GM19239 (cell line): ENCODE results near the gene ADCY10.

Source experiments
- DNase-seq: peaks from one replicate; pipeline ENCODE4 v3.0.0; 2011; ENCODE audit warnings: low spot score; ENCODE audit not compliant: insufficient read length
- FAIRE-seq: peaks from 2 replicates; lab custom pipeline; 2011; peaks lifted over from hg19 to GRCh38; lab: Jason Lieb, UNC

ADCY10 gene

DNA sequence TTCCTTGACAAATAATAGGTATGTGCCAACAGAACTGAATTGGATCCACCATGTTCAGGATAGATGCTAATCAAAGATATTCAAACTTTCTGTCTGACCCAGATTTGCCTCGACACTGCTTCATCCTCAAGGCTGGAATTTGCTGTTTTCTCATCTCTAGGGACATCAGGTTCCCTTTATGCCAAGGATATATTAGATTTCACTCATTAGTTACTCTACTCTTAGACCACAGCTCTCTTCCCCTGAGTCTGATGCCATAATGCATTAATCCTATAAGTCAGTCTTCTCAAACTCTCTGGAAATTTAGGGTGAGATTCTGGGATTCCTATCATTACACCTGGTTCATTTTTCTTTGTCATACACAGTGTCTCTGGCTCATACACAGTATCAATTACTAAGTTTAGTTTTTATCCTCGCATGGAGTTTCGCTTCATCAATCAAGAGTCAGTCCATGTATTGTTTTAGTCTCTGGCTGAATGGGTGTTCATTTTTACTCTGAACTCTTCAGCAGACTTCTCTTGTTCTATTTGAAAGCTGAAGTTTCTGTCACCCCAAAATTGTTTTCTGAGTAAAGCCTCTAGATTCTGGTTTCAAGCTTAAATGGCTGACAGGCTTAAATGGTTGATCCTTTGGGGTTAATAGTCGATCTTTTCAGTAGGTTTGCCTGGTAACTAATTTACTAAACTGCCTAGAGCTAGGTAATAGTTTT is 13.3 kb upstream of the ADCY10 start:
- DNase-seq = peak; percentile 22
- FAIRE-seq = peak; percentile 84

DNA sequence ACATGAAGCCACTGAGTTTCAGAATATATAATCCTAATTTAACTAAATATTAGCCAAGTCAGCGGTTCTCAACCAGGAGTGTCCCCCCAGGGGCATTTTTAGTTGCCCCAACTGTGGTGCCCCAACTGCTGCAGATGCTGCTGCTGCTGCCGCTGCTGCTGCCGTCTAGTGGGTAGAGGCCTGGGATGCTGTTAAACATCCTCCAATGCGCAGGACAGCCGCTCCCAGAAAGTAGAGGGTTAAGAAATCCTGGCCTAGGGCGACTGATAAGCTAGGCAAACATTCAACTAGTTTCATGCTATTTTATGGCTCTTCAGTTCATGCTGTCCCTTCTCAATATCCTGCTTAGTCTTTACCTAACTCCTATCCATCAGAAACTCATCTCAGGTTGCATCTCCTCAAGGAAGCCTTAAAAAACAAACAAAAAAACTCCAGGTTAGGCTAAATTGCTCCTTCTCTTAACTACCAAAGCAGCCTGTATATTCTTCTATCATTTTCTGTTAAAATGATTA is 12.6 kb upstream of the ADCY10 start:
- DNase-seq (no peak), FAIRE-seq (no peak)

DNA sequence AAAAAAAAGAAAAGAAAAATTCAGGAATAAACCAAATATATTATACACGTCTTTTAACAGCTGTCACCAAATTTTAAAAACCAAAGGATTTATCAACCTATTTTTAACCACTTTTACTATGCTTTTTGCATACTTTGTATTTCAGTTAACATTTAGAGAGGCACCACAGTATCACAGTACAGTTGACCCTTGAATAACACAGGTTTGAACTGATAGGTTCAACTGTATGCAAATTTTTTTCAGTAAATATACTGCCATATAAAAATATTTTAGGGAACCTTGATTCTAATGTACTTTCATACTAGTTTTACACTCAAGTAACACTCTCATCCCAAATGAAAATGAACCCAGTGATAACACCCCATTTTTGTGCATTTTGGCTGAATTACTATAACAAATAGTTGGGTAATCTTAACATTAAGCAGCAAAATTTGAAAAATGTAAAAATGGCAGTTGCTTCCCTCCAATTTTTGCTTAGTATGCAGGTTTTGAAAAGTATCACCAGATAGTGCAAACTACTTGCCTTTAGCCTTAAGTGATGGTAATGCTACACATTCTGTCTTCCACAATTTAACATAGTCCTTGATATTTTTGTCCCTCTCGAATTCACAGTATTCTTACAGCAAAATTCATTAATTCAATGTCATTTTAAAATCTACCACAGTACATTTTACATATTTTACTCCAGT is 10.8 kb upstream of the ADCY10 start:
- no peak for FAIRE-seq
- DNase-seq = no peak

DNA sequence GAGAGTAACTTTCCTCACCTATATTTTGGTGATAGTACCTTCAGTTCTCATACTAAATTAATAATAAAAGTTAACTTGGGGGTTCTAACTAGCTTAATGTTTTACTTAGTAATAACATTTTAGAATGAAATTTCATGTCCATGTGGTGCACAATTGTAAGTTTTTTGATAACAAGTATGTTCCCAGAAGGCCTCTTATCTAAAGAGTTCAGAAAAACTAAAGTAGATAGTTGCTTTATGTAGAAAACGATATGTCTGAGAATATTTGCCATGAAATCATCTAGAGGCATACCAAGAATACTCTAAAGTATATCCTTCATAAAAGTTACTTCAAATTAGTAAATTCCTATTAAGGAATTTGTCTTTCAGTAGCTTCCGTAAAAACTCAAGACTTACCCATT is 10.2 kb upstream of the ADCY10 start:
- no peak for FAIRE-seq

DNA sequence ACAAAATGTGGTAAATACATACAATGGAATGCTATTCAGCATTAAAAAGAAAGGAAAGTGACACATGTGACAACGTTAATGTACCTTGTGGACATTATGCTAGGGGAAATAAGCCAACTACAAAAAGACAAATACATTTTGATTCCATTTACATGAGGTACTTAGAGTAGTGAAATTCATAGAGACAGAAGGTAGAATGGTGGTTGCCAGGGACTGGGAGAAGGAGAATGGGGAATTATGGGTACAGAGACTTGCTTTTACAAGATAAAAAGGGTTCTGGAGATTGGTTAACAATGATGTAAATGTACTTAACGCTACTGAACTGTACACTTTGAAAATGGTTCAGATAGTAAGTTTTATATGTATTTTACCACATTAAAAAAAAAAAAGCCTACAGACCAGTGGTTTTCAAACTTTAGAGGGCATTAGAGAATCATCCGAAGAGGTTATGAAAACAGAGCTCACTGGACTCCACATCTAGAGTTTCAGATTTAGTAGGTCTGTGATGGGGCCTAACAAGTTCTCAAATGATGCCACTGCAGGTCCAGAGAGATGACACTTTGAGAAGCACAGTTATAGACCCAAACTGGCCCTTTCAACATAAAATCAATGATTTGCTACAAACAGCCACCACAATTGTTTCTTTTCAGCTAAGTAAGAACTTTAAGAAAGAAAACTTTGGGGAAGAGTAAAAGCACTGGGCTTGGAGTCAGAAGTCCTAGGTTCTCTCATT is 9.6 kb upstream of the ADCY10 start:
- no peak for DNase-seq
- peak; percentile 85 for FAIRE-seq

More for the DNA sequence above, 10.2 kb upstream of the ADCY10 start:
- no peak for DNase-seq

DNA sequence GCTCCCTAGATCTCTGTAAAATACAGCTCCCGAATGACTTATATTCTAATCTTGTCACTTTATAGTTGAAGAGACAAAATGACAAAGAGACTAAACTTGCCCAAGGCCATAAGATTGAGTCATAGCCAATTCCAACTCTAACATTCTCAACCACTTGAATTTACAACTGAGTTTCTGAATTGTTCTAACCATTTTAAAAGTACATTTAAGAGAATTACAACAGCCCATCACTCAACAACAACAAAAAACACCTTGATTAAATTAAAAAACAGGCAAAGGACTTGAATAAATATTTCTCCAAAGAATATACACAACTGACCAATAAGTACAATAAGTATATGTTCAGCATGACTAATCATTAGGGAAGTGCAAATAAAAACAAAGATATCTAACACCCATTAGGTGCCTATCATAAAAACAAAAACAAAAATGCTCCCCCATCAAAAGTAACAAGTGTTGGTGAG is 8.7 kb upstream of the ADCY10 start:
- peak; percentile 54 for FAIRE-seq
- no peak for DNase-seq

DNA sequence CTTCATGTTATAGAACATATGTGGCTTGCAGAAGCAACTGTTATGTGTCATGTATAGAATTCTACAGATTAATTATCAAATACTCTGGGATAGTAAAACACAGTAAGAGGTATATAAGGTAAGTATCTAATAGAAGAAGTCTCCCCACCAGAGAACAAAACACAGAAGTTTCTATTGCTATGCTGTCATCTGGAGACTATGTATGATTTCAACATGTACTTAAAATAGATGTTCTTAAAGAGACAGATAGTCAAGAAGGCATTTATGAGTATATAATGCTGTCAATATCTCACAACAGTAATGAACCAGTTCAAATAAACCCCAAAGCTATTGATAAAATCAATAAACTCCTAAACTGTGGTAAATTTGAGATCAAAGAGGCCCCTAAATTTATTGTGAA is 8.1 kb upstream of the ADCY10 start:
- FAIRE-seq (no peak), DNase-seq (no peak)

DNA sequence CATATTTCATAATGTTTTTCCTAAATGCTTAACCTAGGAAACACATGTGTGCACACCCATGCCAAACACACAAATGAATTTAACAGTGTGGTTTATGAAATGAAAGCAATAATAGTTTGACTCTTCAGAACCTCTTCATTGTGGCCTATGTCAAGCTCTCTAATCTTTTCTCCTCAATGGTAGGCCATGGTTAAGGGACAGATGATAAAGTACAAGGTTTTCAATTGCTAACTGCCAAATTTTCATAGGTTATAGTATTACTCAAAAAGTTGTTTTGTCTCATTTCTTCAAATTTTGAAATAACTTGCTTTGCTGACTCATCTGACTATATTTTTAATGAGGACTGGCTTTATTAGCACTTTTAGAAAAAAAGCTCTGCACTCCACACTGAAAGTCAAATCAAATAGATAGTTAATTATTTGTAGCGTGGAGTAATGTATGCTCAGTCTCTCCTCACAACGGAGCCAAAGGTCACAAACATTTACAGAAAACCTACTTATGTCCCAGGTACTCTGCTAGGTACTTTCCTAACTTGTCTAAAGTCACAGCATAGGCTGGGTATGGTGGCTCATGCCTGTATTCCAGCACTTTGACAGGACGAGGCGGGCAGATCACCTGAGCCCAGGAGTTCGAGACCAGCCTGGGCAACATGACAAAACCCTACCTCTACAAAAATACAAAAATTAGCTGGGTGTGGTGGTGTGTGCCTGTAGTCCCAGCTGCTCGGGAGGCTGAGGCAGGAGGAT is 3.0 kb upstream of the ADCY10 start:
- no peak for FAIRE-seq
- DNase-seq = no peak

DNA sequence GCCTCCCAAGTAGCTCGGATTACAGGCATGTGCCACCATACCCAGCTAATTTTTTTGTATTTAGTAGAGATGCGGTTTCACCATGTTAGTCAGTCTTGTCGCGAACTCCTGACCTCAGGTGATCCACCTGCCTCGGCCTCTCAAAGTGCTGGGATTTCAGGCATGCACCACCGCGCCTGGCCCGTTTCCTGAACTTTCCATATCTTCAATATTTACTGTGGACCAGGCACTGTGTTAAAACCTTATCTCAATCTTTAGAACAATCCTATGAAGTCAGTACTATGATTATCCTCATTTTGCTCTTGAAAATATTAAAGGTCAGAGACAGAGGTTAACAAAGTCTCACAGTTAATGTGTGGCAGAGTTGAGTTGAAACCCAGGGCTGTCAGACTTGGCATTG is 1.6 kb upstream of the ADCY10 start:
- DNase-seq = no peak
- FAIRE-seq = no peak

DNA sequence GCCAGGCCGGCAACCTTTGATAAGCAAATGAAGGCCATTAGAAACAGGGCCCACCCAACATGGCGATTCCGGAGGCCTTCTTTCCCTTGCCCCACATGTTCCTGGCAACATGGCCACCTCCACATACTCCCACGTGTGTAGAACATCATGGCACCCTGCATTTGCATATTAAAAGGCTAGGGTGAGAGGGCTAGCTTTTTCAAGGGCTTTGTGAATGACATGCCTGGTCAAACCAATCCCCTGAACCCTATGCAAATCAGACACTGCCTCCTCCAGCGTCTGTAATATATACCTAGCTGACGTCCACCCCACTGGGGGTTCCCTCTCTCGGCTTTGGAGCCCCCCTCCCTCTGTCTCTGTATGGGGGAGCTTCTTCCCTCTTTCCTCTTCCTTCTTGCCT is 1.6 kb downstream of the ADCY10 start:
- DNase-seq (no peak), FAIRE-seq (no peak)

- DNase-seq = no peak
- no peak for FAIRE-seq
Observed at GRCh38 chr1:167911413-167911812, 2.5 kb downstream of the ADCY10 start.

DNA sequence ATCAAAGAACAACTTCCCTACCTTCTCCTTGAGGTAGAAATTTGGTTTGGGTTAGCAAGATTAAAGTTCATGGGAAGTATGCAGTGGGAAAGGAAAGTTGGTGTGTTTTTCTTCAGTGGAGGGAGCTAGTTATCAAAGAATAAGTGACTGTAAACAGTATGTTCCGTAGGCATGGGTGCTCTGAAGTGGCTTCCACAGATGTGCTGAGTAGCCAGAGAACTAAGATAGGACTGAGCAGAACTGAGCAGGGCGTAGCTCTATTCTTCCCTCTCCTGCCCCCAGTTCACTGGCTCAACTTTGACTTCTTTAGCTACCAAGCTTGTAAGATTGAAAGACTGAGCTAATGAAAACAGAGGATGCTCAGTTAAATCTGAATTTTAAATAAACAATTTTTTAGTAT is 3.4 kb downstream of the ADCY10 start:
- FAIRE-seq = no peak
- DNase-seq = no peak

GRCh38 chr1:167909691-167910180 is 4.2 kb downstream of the ADCY10 start:
- FAIRE-seq (peak; percentile 79), DNase-seq (no peak)

- no peak for FAIRE-seq
- no peak for DNase-seq
Observed at GRCh38 chr1:167905671-167906070, 8.3 kb downstream of the ADCY10 start.

GRCh38 chr1:167905182-167905581 is 8.8 kb downstream of the ADCY10 start:
- FAIRE-seq (no peak), DNase-seq (no peak)

GRCh38 chr1:167904652-167905130 is 9.2 kb downstream of the ADCY10 start:
- DNase-seq (no peak), FAIRE-seq (no peak)

- DNase-seq = no peak
- FAIRE-seq = no peak
Observed at GRCh38 chr1:167900907-167901306, 13.0 kb downstream of the ADCY10 start.

- FAIRE-seq = peak; percentile 79
- peak; percentile 32 for DNase-seq
Observed at GRCh38 chr1:167899253-167899681, 14.7 kb downstream of the ADCY10 start.

GRCh38 chr1:167898578-167899222 is 15.2 kb downstream of the ADCY10 start:
- DNase-seq (no peak), FAIRE-seq (peak; percentile 35)
